Measurements from ENCODE around the gene ANTXR2.

DNA sequence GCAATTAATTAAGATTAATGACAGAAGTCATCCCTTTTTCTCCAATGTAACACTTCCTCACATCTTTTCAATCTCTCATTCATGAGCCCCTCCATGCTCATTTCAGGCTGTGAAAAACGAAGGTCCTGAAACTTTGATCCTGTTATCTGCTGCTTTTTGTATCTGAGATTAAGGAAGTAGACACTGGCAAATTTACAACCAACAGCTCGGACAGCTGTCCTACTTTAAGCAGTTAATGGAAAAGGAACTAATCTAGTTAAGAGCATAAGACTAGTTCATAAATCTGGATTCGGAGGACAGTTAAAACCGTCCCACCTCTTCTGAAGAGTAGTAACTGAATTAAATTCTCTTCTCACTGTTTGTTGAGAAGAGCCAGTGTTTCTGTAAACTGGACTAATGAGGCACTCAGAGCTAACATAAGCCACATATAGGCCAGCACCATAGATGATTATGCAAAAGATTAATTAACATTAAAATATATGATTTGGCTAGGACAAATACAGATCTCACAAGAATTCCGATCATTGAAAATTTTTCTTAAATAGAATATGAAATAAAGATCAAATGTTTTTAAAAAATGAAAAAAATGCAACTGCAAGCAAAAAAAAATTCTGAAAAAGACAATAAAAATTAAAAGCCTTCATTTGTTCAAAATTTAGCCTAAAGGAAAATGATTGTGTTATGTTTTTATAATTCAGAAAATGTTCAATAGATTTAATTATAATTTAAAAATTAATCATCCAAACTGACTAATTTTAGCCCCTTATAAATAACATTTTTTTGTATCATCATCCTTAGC, 114.4 kb downstream of the ANTXR2 start:
- TF ChIP-seq POLR2A (IDR thresholded peaks at IDR 0.05) = no peak
- TF ChIP-seq CTCF (IDR thresholded peaks at IDR 0.05) = no peak

All from heart left ventricle (tissue), 13 donors.